NCI-H2227 (cell line): Measurements from ENCODE around the gene ABCA7.

ENCODE experiments used
- DNase-seq: peaks from one replicate; lab custom pipeline; 2025; ENCODE audit not compliant: unreplicated experiment; lab: John Stamatoyannopoulos, UW

Gene ABCA7

DNA sequence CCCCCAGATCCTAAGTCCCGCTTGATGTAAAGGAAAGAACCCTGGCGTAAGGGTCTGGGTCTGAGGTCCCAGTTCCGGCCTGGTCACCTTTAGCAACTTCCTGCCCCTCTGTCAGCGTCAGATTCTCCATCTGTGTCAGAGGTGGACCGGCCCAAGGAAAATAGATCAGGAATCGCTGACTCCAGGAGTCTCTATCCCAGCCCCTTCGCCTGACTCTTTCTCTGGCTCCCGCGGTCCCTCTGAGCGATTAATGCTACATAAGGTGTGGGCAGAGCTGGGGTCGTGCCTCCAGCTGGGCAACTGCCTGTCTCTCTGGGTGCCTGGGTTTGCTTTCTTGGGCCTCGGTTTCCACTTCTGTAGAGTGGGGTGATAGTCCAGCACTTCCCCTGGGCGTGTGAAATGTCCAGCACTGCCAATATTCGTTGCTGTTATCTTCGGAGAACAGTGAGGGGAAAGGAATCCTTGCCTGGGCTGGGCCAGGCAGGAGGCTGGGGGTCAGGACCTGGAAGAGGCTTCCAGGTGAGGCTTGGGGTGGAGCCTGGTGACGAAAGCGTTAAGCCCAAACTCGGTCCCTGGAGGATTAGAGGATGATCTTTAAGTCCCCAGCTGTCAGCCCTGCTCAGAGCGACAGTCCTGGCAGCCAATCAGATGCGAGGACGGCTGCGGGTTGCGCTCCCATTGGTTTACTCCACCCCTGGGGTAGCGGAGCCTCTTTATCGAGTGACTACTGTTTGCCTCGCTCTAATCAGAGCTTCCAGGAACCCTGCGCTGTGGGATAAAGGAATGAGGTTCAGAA lies 767 bp downstream of the ABCA7 start:
- peak; percentile 88 for DNase-seq

DNA sequence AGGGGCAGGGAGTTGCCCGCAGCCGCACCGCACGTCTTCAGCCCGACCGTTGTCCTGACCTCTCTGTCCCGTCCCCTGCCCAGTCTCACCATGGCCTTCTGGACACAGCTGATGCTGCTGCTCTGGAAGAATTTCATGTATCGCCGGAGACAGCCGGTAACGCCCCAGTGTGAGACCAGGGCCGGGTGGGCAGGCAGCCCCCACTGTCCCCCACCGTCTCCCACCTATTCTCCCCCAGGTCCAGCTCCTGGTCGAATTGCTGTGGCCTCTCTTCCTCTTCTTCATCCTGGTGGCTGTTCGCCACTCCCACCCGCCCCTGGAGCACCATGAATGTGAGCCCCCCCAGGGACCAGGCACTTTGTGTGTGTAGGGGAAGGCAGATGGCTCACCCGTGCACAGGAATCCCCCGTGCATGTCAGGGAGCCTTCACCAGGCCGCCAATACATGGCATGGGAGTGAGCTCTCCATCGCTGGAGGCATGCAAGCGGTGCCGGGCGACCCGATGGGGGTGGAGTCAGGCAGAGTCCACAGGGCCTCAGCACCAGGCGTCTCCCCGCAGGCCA lies 1.4 kb downstream of the ABCA7 start:
- DNase-seq = no peak

DNA sequence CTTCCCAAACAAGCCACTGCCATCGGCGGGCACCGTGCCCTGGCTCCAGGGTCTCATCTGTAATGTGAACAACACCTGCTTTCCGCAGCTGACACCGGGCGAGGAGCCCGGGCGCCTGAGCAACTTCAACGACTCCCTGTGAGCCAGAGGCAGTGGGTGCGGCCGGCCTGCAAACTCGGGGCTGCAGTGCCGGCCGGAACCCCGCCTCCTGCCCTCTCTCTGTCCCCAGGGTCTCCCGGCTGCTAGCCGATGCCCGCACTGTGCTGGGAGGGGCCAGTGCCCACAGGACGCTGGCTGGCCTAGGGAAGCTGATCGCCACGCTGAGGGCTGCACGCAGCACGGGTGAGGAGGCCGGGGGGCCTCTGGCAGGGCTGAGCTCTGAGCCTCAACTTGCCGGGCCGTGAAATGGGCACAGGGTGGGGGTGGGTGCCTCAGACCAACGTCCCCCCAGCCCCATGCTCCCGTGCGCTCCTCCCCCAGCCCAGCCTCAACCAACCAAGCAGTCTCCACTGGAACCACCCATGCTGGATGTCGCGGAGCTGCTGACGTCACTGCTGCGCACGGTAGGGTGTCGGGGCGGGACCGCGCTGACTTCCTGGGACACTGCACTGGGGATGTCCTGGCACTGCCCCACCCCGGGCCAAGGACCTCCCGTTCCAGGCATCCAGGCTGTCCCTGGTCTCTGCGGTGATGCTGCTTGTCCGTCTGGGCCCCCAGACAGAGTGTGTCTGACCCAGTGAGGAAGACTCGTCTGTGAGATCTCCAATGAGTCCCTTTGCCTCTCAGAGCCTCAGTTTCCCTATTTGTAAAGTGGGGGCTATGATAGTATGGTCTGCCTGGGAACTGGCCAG lies 2.2 kb downstream of the ABCA7 start:
- DNase-seq = peak; percentile 23

DNA sequence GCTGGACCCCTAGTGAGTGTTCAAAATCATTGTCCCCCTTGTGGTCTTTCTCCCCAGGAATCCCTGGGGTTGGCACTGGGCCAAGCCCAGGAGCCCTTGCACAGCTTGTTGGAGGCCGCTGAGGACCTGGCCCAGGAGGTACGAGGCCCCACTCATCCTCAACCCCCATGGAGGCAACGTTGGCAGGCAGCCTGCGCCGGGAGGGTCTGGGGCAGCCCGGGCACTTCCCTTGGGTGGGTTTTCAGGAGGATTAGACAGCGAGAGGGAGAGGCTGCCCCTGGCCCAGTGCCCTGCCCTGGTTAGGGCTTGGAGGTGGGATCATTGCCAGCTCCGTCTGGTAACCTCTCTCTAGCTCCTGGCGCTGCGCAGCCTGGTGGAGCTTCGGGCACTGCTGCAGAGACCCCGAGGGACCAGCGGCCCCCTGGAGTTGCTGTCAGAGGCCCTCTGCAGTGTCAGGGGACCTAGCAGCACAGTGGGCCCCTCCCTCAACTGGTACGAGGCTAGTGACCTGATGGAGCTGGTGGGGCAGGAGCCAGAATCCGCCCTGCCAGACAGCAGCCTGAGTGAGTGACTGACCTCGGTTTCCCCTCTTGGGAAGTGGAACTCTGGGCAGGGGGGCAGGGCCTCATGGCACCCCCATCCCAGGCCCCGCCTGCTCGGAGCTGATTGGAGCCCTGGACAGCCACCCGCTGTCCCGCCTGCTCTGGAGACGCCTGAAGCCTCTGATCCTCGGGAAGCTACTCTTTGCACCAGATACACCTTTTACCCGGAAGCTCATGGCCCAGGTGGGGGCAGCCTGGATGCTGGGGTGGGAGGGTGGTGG lies 3.0 kb downstream of the ABCA7 start:
- no peak for DNase-seq

DNA sequence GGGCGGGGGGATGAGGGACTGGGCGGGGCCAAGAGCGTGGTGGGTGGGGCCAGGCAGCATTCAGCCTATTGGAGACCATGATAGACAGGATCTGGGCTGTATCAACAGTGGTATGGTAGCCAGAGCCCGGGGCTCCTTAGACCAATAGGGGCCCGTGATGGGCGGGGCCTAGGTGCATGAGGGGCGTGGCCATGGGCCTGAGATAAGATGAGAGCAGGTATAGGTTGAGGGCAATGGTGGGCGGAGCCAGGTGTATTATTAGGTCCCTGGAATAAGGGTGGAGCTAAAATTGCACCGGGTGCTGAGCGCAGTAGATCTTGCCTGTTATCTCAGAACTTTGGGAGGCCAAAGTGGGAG lies 5.3 kb downstream of the ABCA7 start:
- peak; percentile 21 for DNase-seq

DNA sequence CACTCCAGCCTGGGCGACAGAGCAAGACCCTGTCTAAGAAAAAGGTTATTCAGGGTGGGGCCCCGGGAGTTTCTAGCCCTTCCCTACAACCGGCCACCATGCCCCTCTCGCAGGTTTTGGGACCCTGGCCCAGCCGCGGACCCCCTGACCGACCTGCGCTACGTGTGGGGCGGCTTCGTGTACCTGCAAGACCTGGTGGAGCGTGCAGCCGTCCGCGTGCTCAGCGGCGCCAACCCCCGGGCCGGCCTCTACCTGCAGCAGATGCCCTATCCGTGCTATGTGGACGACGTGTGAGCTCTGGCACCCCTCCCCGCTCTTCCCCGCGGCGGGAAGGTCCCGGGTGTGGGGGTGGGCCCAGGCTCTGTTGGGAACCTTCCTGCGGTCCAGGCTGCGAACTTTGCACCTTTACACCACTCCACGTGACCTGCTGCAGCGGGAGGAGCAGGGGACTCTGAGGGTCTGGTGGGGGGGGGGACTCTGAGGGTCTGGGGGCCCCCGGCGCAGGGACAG lies 6.3 kb downstream of the ABCA7 start:
- no peak for DNase-seq

DNA sequence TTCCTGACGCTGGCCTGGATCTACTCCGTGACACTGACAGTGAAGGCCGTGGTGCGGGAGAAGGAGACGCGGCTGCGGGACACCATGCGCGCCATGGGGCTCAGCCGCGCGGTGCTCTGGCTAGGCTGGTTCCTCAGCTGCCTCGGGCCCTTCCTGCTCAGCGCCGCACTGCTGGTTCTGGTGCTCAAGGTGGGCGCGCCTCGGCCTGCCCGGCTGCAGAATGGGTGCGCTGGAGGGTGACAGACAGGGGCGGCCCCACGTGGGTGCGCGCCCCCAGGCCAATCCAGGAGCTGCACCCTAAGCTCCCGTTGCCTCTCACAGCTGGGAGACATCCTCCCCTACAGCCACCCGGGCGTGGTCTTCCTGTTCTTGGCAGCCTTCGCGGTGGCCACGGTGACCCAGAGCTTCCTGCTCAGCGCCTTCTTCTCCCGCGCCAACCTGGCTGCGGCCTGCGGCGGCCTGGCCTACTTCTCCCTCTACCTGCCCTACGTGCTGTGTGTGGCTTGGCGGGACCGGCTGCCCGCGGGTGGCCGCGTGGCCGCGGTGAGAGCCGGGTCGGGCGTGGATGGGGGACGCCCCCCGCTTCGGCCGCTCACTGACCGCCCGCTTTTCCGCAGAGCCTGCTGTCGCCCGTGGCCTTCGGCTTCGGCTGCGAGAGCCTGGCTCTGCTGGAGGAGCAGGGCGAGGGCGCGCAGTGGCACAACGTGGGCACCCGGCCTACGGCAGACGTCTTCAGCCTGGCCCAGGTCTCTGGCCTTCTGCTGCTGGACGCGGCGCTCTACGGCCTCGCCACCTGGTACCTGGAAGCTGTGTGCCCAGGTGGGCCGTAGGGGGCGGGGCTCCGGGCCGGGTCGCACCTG lies 7.2 kb downstream of the ABCA7 start:
- DNase-seq = no peak

DNA sequence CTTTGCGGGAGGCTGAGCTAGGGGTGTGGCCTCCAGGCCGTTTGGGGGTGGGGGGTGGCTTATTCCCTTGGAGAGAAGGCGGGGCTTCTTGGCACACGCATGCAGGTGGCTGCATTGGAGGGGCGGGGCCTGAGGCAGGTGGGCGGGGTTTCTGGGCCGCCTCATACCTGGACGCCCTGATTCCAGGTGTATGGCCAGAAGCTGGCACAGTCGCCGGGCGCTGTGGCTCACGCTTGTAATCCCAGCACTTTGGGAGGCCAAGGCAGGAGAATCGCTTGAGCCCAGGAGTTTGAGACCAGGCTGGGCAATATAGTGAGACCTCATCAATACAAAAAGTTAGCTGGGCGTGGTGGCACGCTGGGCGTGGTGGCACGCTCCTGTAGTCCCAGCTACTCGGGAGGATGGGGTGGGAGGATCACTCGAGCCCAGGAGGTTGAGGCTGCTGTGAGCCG lies 7.8 kb downstream of the ABCA7 start:
- DNase-seq = no peak

DNA sequence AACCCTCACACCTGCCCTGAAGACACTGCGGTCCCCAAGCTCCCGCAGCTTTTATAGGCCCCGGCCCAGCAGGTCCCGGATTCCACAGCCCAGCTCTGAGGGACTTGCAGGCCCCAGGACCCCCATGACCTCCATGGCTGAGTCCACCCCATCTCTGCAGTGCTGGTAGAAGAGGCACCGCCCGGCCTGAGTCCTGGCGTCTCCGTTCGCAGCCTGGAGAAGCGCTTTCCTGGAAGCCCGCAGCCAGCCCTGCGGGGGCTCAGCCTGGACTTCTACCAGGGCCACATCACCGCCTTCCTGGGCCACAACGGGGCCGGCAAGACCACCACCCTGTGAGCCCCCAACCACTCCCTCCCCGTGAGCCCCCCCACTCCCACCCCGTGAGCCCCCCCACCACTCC lies 9.2 kb downstream of the ABCA7 start:
- DNase-seq = no peak

DNA sequence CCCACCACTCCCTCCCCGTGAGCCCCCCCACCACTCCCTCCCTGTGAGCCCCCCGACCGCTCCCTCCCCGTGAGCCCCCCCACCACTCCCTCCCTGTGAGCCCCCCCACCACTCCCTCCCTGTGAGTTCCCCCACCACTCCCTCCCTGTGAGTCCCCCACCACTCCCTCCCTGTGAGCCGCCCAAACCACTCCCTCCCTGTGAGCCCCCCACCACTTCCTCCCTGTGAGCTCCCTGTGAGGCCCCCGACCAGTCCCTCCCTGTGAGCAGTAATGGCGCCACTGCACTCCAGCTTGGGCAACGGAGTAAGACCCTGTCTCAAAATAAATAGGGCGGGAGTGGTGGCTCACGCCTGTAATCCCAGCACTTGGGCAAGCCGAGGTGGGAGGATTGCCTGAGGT lies 9.9 kb downstream of the ABCA7 start:
- DNase-seq = no peak

DNA sequence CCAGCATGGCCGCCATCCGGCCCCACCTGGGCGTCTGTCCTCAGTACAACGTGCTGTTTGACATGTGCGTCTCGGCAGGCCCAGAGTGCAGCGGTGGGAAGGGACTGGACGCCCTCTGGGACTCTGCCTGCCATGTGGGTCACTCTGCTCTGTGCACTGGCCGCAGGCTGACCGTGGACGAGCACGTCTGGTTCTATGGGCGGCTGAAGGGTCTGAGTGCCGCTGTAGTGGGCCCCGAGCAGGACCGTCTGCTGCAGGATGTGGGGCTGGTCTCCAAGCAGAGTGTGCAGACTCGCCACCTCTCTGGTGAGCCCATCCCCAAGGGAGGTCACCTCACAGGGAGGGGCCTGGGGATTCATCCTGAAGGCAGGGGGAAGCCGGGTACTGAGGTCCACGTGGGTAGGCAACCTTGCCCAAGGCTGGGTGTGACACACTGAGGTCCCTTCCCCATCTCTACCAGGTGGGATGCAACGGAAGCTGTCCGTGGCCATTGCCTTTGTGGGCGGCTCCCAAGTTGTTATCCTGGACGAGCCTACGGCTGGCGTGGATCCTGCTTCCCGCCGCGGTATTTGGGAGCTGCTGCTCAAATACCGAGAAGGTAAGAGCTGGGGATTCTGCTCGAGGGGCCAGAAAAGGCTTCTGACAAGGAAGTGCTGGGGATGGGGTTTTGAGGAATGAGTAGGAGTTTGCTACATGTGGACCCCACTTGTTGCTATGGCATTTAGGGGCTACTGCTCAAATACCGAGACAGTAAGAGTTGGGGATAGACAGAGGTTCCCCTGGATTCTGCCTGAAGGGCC lies 11.3 kb downstream of the ABCA7 start:
- DNase-seq = no peak

DNA sequence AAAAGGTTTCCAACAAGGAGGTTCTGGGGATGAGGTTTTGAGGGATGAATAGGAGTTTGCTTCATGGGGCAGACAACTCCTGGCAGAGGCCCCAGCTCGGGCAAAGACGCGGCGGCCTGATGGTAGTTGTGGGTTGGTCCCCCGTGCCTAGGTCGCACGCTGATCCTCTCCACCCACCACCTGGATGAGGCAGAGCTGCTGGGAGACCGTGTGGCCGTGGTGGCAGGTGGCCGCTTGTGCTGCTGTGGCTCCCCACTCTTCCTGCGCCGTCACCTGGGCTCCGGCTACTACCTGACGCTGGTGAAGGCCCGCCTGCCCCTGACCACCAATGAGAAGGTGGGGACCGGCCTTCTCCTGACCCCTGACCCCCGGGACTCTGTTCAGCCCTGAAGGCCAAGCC lies 11.9 kb downstream of the ABCA7 start:
- DNase-seq = no peak

DNA sequence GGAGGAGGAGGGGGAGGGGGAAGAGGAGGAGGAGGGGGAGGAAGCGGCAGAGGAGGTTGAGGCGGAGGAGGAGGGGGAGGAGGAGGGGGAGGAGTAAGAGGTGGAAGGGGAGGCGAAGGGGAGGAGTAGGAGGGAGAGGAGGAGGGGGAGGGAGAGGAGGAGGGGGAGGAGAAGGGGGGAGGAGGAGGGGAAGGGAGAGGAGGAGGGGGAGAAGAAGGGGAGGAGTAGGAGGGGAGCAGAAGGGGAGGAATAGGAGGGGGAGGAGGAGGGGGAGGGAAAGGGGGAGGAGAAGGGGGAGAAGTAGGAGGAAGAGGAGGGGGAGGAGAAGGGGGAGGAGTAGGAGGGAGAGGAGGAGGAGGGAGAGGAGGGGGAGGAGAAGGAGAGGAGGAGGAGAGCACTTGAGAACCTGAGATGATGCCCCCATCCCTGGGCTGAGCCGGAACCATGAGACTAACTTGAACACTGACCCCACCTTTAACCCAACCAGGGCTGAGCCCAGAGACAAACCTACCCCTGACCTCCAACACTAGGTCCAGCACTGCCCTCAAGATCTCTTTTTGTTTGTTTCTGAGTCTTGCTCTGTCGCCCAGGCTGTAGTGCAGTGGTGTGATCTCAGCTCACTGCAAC lies 12.6 kb downstream of the ABCA7 start:
- DNase-seq = no peak

DNA sequence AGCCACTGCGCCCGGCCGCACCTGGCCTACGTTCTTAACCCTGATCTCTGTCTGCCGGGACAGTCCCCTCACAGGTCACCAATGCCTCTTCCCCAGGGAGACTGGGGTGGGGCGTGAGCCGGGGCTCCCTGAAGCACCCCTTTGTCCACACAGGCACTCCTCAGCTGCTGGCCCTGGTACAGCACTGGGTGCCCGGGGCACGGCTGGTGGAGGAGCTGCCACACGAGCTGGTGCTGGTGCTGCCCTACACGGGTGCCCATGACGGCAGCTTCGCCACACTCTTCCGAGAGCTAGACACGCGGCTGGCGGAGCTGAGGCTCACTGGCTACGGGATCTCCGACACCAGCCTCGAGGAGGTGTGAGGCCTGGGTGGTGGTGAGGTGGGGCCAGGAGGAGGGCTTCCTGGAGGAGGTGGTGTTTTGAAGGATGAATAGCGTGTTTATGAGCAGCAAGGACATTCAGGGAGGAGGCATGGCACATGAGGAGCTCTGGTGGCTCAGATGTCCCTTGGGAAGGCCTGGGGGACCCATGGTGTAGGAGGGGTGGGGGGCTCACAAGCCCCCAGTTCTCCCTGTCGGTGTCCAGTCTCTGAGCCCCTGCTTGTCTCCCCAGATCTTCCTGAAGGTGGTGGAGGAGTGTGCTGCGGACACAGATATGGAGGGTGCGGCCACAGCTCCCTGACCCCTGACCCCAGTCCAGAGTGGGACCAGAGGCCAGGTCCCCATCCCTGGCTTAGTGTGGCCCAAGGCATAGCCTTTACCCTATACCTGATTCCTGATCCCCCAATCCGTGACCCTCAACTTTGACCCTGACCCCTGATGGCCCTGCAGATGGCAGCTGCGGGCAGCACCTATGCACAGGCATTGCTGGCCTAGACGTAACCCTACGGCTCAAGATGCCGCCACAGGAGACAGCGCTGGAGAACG lies 13.5 kb downstream of the ABCA7 start:
- no peak for DNase-seq

DNA sequence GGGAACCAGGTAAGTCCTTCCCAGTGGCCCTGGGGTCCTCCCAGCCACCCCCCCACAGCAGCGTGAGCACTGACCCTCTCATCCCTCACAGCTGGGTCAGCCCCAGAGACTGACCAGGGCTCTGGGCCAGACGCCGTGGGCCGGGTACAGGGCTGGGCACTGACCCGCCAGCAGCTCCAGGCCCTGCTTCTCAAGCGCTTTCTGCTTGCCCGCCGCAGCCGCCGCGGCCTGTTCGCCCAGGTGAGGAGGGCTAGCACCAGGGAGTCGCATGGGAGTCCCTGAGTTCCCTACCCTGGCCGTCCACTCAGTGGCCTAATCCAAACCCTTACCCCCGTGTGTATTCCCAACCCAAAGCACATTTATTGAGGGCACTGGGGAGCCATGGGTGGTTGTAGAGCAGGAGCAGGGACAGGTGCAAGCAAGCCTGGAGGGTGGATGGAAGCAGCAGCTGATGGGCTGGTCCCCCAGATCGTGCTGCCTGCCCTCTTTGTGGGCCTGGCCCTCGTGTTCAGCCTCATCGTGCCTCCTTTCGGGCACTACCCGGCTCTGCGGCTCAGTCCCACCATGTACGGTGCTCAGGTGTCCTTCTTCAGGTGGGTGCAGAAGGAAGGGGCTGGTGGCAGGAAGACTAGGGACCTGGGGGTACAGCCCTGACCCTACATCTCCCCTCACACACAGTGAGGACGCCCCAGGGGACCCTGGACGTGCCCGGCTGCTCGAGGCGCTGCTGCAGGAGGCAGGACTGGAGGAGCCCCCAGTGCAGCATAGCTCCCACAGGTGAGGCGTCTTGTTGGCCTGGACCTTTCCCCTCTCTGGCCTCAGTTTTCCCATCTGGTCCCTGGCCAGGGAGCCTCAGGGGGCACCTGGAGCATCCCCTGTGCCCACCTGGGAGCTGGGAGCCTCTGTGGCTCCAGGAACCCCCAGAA lies 14.5 kb downstream of the ABCA7 start:
- DNase-seq = no peak

DNA sequence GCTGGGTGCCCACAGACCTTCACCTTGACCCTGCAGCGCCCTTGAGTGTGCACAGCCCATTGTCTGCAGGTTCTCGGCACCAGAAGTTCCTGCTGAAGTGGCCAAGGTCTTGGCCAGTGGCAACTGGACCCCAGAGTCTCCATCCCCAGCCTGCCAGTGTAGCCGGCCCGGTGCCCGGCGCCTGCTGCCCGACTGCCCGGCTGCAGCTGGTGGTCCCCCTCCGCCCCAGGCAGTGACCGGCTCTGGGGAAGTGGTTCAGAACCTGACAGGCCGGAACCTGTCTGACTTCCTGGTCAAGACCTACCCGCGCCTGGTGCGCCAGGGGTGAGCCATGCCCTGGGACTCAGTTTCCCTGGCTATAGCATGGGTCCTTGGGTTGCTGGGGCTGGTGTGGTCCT lies 15.1 kb downstream of the ABCA7 start:
- no peak for DNase-seq
